GM19395 (cell line): ENCODE data around the gene TNIK.
"Not testable (repeated sequence)": the region's sequence is repeated elsewhere in the genome, so short reads cannot be mapped to it uniquely, and the experiment has no call there.

Source experiments
- ATAC-seq: cut with Tn5 transposase; IDR thresholded peaks from one replicate; pipeline ENCODE4 v1.9.1; 2021; ENCODE audit warnings: mild to moderate bottlenecking, moderate library complexity; ENCODE audit not compliant: unreplicated experiment

The TNIK gene

DNA sequence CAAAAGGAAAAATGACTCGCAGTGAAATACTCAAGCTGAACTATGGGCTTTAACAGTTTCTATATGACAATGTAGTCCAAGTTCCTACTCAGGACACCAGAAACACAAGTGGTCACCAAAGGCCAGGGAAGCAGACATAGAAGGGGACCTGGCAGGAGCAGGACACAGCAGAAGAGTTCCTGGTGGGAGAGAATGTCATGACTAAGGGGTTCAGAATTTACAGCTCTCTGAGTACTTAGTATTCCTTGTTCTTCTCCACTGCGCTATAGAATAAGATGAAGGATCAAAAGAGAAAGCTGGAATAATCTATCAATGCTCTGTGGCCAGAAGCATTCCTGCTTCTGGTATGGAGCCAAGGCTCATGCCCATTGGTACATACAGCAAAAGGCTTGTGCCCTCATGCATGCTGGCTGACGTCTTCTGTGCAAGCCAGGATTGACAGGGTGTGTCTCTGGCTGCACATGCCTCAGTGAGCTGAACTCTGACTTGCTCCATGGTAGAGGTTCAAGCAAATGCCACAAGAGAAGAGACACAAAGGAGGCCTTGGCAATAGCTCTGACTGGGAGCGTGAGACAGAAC, 305.0 kb downstream of the TNIK start:
- ATAC-seq: no peak

DNA sequence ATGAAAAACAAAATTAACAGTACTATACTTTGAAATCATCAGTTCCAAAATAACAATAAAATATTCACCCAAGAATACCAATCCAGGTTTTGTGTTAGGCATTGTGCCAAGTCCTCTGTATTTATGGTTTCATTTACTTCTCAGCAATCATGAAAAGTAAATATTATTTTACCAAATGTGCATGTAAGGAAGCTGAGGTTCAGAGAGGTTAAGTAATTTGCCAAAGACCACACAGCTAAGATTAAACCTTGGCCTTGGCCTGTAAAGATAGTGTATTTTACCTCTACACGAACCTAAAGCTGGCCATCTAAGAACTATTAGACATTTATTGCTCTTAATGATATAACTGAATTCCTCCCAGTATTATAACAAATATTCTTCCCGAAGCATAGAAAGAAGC, 309.3 kb downstream of the TNIK start:
- no peak for ATAC-seq

DNA sequence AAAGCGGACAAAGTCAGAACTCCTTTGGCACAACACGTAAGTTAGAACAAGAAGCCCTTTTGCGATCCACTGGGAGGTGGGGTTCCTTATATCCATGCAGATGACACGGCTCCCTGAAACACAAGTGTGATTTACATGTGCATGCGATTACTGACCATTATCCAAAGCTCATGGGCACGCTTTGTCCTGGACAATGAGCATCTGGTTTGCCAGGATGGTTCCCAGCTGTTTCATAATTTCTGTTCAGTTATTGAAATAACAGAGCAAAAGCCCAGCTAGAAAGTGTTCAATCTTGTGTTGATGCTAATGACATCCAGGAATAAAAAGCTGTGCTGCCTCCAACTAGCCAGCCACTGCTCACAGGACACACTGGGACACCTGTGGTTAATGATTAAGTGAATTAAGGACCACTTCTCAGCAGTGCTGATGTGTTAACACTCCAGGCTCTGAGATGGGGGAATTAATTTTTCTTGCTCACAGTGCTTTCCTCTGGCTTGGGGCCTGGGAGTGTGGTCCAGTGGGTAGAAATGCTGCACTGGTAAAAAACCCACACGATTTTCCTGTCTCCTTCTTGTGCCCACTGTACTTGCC, 310.6 kb downstream of the TNIK start:
- ATAC-seq: no peak

DNA sequence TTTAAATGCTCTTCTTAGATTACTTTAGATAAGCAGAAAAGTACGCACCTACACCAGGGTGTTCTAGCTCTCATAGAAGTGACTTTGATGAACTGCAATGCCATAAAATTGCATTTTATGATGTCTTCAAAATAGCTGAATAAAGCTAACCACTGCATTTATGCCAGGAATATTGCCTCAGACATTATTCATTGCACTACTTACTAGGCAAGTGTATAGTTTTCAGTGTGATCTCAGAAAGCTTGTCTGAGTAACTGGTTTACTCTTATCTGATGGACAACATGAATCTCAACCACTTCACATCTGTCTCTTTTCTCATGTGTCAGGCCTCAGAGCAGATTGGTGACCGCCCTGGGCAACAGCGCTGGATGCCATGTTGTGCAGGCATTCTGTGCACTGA, 314.4 kb downstream of the TNIK start:
- ATAC-seq: no peak

GRCh38 chr3:171142985-171143384, 317.2 kb downstream of the TNIK start:
- ATAC-seq: no peak

DNA sequence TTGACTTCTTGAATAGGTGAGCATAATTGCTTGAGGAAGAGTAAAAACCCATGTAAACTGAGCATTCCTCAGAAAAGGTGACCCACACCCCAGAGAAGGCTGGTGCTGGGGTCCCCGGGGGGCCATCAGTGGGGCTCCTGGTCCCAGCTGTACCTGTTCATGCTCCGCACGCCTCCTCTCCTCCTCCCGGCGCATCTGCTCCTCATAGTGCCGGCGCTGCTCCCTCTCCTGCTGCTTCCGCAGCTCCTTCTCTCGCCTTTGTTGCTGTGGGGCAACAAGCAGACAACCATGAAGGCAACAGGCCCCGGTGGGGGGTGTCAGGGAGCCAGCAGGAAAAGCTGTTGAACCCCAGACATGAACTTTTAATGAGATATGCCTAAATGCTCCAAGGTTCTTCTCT, 320.0 kb downstream of the TNIK start:
- no peak for ATAC-seq

- no peak for ATAC-seq
Measured at GRCh38 chr3:171138027-171138426, 322.2 kb downstream of the TNIK start.

DNA sequence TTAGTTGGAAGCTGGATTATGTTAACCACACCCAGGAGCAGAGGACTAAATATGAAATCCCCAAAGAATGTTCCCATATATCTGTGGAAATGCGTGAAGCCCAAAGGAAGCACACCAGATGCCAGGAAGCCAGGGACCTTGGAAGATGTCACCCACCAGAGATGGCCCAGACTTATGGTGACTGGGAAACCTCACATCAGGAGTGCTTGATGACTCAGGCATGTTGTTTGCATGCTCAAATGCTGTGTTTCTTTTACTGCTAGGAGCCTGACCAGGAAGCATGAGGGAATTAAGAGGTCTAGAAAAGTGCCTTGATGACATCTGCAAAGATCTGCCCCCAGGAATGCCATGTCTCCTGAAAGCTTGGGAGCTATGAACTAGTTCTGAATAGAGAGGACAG, 324.7 kb downstream of the TNIK start:
- ATAC-seq: no peak

GRCh38 chr3:171133796-171134569, 326.2 kb downstream of the TNIK start:
- ATAC-seq: no peak

DNA sequence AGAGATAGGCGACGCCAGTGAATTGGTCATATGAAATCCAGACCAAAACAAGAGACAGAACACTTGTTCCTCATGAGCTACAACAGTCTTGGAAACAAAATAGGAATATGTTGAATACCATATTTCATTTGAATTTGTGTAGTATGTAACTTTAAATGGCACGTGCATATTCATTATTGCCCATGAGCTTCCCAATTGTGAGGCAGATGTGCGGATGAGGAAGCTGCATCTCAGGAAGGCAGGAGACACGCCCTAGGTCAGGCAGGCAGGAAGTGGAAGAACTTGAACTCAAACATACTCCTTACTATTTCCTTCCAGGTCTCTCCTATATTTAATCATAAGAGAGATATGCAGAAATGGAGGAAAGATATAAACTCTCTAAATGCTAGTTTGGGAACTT, 326.9 kb downstream of the TNIK start:
- ATAC-seq: no peak

DNA sequence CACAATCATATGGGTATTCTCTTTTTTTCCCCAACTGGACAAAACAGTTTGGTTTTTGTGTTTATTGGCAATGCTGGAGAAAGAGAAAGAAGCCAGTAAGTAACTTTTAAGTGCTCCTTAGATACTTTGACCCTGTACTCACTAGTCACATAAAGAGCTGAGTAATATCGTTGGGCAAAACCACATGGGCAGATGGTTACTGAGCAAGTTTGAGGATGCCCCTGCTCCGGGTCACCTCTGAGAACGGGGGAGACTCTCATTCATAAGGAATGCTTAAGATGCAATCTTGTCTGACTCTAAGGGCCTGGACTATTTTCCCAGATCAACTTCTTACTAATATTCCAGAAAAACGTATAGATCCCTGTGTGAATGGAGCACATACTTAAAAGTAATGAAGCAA, 327.3 kb downstream of the TNIK start:
- ATAC-seq: no peak

- ATAC-seq: no peak
Measured at GRCh38 chr3:171129827-171130226, 330.4 kb downstream of the TNIK start.

- ATAC-seq: no peak
Measured at GRCh38 chr3:171127611-171128010, 332.6 kb downstream of the TNIK start.

GRCh38 chr3:171126478-171127209, 333.6 kb downstream of the TNIK start:
- no peak for ATAC-seq

- ATAC-seq: no peak
Measured at GRCh38 chr3:171125010-171125409, 335.2 kb downstream of the TNIK start.

DNA sequence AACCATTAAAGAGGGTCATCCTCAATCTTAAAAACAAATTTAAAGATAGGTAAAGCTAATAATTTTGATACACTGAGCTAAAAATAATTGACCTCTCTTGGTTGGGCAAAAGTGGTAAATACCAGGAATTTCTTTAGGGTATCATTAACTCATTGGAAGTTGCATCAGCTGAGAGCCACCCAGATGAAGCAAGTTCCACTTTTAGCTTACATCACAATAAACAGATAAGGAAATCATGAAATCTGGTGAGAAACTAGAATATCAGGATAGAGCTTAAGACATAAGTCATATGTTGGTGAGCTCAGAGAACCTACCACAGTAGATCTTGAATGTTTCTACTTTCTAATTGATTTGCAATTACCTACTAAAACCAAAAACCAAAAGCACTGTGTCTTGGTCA, 336.3 kb downstream of the TNIK start:
- ATAC-seq: no peak

DNA sequence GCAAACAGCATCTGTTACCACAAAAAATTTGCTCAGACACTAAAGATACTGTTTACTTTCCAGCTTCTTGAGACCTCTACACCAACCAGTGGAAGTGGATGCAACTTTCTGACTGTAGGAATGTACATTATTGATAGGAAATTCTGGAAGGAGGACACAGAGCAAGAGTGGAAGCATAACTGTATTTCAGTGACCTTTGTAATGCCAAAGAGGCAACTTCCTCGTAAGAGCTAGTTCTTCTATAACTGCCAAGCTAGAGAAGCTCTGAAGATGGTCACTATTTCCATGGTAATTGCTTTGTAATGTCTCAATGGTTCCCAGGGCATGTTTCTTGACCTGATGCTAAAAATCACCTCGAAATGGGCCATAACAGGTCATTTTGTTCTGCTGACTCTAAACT, 337.3 kb downstream of the TNIK start:
- ATAC-seq: no peak

GRCh38 chr3:171122240-171122639, 338.0 kb downstream of the TNIK start:
- ATAC-seq: no peak

DNA sequence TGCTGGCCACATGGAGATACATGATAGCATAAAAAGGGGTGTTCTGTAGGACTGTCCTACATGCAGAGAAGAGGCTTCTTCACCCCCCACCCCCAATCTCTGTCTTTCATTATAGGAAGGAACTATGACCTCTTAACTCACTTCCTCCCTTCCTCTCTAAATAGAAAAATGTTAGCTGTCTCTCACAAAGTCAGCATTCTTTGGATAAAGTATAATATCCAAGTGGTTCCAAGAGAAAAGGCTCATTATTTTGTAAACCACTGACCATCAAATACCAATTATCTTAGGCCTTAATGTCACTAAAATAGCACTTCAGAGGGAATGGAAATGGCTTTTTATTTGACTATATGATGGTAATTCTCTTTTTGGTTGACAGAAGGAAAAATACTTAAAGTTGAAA, 338.4 kb downstream of the TNIK start:
- no peak for ATAC-seq

DNA sequence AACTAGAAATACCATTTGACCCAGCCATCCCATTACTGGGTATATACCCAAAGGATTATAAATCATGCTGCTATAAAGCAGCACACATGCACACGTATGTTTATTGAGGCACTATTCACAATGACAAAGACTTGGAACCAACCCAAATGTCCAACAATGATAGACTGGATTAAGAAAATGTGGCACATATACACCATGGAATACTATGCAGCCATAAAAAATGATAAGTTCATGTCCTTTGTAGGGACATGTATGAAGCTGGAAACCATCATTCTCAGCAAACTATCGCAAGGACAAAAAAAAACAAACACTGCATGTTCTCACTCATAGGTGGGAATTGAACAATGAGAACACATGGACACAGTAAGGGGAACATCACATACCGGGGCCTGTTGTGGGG, 340.8 kb downstream of the TNIK start:
- ATAC-seq: not testable (repeated sequence)

GRCh38 chr3:171118993-171119392, 341.2 kb downstream of the TNIK start:
- not testable (repeated sequence) for ATAC-seq
